Eye (tissue), 1 donor: ENCODE results near the gene STIM1.
A peak's percentile ranks its signal among the peaks of the same experiment; 100 is the strongest.
"Not testable (repeated sequence)": the region's sequence is repeated elsewhere in the genome, so short reads cannot be mapped to it uniquely, and the experiment has no call there.

Experiments
- DNase-seq: peaks from one replicate; pipeline ENCODE4 v3.0.0-alpha.2; 2015

Gene STIM1

DNA sequence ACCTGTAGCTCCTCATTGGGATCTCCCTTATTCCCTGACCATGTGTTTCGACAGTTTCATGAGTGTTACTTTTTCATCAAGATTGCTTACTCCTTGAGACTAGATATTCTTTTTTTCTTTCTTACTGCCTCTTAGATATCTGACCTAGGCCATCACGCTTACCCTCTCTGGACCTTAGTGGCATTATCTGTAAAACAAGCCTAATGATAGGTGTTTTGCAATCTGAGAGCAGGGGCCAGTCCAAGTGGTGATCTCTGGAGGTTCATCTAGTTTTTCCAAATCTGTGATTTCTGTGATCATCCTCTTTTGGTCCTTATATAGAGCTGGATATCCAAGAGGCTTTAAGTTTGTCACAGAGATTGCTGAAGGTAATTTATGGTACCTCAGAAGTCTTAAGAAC, 34.5 kb downstream of the STIM1 start:
- DNase-seq: no peak

DNA sequence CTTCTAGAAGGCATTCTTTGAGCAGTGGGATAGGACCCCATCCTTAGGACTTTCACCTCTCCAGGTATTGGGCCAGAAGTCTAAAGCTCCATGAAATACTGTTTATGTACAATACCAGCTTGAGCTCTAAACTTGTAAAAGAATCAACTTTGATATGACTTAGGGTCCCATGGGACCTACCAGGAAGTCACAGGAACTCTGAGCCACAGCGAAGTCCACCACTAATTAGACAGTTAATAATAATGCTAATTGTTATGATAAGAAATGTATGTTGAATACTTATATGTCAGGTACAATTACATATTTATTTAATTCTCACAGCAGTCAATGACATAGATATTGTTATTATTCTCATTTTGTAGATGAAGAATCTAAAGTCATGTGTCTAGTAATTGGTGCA, 35.3 kb downstream of the STIM1 start:
- no peak for DNase-seq

DNA sequence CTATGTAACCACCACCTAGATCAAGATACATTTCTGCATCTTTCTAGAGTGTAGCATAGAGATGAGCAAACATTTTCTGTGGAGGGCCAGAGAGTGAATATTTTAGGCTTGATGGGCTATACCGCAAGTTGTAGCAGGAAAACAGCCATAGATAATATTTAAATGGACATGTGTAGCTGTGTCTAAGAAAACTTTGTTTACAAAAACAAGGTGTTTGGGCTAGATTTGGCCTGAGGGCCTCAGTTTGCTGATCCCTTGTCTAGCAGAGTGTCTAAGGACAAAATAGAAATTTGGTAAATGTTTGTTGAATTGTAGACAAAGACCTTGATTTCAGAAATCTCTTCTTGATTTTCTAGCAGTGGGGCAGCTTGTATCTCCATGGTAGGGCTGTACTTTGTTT, 36.3 kb downstream of the STIM1 start:
- DNase-seq: no peak

DNA sequence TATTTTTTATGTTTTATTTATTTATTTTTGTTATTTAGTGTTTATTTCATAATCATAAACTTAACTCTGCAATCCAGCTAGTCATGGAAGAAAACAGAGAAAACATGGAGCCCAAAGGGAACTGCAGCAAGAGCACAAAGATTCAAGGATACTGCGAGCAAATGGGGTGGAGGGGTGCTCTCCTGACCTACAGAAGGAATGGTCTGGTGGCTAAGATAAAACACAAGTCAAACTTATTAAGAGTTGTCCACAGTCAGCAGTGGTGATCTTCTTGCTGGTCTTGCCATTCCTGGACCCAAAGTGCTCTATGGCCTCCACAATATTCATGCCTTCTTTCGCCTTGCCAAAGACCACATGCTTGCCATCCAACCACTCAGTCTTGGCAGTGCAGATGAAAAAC, 36.7 kb downstream of the STIM1 start:
- DNase-seq: no peak

DNA sequence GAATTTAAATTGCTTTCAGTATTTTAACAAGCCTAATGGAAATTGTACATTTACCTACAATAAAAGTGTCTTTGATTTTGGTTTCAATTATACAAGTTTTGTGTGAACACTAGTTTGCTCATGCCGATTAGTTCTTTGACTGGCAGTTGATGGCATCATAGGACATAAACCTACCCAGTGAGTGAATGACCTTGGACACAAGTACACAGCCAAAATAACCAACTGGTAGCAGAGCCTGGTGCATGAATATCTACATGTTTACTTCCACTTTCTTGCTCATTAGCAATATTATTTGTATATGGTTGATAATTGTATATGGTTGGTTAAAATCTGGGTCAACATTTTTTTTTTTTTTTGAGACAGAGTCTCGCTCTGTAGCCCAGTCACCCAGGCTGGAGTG, 37.8 kb downstream of the STIM1 start:
- no peak for DNase-seq

DNA sequence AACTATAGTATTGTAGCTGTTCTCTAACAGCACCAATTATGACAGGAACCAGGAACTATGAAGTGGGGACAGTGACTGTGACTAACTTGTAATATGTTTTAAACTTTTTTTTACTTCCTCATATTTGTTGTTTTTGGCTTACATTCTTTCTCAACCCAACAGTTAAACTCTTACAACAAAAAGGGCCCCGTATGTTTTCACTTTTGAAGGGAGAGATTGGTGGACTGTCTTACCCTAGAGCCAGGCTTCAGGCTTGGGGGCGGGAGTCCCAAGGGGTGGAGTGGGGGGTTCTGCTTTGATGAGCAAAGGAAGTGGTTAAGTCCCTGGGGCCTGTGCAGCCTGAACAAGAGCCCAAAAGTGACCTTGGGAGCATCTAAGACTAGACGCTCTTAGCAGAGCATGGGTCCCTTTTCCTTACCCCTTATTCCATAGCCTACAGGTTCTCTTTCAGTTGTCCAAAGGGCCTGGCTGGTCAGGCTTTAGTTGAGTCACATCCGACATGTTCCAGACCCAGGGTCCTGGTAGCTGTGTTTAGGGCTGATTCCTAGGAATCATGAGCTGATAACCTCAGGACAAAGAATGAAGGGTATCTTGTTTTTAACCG, 38.8 kb downstream of the STIM1 start:
- DNase-seq: no peak

DNA sequence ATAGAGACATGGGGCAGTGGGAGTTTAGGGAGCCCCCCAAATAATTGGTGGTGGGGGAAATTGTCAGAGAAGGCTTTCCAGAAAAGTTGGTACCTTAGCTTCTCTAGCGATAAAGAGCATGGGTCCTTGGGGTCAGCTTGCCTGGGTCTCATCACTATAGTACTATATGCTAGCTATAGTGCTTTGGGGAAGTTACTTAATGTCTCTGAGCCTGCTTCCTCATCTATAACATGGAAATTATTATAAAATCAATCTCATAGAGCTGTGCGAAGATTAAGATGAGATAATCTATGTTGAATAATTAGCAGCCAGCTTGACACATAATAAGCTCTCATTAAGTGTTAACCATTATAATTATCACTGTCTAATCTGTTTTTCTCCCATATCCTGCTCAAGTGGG, 41.2 kb downstream of the STIM1 start:
- no peak for DNase-seq

DNA sequence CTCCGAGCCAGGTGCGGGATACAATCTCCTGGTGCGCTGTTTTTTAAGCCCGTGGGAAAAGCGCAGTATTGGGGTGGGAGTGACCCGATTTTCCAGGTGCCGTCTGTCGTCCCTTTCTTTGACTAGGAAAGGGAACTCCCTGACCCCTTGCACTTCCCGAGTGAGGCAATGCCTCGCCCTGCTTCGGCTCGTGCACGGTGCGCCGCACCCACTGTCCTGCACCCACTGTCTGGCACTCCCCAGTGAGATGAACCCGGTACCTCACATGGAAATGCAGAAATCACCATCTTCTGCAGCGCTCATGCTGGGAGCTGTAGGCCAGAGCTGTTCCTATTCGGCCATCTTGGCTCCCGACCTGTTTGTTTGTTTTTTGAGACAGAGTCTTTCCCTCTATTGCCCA, 44.8 kb downstream of the STIM1 start:
- DNase-seq: not testable (repeated sequence)

DNA sequence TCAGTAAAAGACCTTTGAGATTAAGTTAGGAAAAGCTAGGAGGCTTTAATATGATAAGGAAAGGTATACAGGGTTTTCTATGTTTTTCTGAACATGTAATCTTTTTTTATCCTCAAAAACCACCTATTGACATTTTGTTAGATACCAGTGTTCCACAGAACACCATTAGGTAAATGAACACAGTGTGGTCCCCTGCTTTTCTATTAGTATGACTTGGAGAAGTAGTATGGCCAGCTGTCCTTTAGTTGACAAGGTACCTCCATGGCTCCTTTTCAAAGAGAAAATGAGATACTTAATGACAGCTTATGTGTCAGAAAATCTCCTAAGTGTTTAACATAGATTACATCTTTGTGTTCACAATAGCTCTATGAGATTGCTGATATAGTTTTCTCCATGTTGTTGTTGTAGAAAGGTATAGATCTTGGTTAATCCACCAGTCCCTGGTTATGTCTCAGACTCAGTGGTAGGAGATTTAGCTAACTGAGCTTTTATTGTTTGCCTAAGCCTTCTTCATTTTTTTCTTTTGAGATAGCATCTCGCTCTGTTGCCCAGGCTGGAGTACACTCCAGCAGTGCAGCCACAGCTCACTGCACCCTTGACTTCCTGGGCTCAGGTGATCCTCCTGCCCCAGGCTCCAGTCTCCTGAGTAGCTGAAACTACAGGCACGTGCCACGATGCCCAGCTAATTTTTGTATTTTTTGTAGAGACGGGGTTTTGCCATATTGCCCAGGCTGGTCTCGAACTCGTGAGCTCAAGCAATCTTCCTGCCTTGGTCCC, 46.0 kb downstream of the STIM1 start:
- DNase-seq: no peak

DNA sequence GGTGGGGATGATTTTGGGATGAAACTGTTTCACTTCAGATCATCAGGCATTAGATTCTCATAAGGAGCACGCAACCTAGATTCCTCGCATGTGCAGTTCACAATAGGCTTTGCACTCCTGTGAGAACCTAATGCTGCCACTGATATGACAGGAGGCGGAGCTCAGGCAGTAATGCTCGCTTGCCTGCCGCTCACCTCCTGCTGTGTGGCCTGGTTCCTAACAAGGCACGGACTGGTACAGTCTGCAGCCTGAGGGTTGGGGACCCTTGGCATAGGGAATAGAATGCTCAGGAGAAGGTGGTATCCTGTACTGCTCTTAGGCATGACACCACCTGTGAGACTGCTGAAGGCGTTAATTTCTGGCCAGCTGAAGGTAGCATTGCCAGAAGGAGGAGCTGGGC, 47.0 kb downstream of the STIM1 start:
- no peak for DNase-seq

DNA sequence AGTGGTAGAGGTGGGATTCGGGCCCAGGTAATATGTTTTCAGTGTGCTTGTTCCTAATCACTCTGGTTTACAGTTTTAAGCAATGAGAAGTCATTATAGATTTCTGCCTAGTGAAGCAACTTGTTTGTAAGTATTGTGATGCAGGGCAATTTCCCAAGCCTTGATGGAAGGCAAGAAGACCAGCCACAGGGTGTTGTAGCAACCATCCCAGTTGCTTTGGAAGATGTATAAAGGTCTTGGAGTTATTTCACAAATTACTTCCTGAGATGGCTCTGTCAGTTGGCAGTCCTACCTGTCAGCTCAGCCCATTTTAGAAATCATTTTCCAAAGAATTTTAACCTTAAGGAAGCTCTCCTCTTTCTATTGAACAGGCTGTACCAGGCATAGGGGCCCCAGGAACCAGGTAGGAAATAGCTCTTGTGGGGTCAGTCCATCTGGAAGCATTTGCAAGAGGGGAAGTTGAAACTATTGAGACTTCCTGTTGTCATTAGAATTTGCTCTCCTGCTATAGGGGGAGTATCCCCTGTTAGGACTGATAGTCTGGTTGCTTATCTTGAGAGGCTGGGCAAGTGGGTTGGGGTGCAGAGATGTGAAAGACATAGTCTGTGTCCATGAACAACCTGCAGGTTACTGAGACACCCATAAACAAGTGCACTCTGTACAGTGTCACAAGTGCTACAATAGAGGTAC, 47.9 kb downstream of the STIM1 start:
- DNase-seq: no peak

DNA sequence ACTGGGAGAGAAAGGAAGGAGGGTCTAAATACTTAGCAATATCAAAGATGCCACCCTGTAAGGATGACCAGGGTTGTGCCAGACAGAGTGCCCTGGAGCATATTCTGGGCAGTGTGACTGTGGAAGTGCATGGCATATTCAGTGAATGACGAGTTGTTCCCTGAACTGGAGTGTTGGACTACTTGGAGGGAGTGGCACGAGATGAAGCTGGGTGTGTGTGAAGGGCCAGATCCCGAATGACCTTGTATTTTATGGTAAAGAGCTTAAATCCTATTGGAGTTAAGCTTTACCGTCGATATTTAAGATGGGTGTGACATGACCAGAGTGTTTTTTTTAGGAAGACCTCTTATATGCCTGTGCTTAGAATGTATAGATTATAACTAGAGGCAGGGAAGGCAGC, 48.8 kb downstream of the STIM1 start:
- DNase-seq: no peak

DNA sequence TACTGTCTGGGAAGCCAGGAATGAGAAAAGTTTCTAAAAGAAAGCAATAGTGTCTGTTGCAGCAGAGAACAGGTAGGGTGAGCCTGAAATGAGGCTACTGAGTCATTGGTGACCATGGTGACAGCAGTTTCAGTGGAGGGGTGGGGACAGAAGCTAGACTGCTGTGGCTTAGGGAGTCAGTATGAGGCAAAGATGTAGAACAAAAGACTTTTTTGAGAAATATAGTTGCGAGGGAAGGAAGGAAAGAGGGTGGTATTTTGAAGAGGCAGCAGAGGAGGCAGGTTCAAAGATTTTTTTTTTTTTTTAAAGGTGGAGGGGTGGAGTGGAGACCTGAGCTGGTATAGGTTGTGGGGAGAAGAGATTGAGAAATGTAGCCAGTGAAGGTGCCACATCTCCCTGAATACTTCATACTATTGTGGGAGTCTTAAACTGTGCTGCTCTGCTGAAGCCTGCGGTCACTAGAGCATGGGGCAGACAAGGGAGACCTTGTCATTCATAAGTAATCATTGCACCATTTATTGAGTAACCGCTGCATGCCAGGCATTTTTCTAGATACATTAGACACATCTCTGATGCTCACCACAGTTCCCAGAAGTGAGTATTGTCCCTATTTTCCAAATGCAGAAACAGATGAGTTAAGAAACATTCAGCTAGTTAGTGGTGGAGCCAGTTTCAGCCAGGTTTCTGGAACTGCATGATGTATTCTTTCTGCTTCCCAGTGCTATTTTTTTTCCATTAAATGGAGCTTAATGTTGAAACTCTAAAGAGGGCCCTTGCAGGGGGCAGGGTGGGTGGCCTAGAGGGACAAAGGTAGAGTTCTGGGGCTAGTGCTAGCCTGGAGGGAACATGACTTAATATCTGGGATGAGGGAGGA, 49.9 kb downstream of the STIM1 start:
- peak; percentile 19 for DNase-seq

DNA sequence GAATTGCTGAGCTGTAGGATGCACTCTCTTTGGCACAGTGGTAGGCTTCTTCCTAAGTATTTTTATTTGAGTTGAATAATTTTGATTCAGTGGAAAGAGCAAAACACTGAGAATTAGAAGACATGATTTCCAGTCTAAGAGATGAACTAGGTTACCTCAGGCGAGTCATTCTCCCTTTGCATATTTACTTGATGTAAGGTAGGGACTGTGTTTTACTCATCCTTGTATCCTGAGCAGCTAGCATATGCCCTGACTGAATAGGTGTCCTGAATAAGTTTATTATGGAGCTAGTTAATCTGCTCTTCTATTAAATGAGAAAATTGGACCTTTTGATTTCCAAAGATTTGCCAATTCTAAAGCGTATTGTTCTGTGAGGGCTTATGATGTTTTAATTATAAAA, 50.7 kb downstream of the STIM1 start:
- DNase-seq: no peak

DNA sequence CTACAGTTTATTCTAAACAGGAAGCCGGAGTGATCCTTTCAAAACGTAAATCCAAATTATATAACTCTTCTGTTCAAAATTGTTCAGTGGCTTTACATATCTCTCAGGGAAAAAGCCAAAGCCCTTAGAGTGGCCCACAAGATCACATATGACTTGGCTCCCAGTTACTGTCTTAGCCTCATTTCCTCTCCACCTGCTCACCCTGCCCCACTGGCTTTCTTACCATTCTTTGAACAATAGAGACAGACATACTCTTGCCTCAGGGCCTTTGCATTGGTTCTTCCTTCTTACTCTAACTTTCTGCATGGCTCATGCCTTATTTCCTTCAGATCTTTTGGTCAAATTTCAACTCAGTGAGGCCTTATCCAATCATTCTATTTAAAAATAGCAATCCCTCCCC, 52.1 kb downstream of the STIM1 start:
- DNase-seq: no peak

DNA sequence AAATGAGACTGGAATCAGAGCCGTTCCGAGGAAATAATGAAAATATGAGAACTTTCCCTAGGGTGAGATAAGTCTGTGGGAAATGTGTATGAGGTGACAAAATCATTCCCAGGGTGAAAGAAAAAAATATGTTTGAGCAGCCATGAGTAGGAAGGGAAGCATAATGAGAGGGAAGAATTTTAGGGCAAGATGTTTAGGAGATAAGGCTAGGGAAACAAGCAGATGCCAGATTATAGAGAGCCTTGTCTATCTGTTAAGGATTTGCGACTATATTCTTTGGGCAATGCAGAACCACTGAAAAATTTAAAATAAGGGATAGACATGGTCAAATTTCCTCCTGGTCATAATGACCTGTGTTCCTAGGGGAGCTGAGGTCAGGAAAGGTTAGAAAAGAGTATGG, 54.4 kb downstream of the STIM1 start:
- no peak for DNase-seq

DNA sequence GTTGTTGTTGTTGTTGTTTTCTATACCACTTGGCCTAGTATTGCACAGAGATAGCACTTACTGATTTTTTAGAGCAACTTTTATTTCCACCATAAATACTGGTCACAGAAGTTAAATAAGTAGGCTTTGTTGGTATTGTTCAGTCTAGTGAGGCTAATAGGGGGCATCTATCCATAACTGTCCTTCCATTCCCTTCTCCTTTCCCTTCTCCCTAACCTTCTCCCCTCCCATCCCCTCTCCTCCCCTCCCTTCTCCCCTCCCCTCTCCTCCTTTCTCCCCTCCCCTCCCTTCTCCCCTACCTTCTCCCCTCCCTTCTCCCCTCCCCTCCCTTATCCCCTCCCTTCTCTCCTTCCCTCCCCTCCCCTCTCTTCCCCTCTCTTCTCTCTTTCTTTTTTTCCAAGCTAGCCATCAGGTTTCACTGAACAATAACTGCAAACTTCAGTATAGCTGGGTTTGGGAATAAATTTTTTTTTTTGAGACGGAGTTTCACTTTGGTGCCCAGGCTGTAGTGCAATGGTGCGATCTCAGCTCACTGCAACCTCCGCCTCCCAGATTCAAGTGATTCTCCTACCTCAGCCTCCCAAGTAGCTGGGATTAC, 56.5 kb downstream of the STIM1 start:
- no peak for DNase-seq

DNA sequence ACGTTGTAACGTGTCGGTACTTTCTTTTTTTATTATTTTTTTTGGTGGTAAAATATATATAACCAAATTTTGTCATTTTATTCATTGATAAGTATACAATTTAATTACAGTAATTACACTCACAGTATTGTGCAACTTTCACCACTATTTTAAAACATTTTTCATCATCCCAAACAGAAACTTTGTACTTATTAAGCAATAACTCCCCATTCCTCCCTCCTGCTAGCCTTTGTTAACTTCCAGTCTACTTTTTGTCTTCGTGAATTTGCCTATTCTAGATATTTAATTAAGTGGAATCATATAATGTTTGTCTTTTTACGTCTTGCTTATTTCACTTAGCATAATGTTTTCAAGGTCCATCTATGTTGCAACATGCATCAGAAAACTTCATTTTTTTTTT, 58.5 kb downstream of the STIM1 start:
- no peak for DNase-seq

DNA sequence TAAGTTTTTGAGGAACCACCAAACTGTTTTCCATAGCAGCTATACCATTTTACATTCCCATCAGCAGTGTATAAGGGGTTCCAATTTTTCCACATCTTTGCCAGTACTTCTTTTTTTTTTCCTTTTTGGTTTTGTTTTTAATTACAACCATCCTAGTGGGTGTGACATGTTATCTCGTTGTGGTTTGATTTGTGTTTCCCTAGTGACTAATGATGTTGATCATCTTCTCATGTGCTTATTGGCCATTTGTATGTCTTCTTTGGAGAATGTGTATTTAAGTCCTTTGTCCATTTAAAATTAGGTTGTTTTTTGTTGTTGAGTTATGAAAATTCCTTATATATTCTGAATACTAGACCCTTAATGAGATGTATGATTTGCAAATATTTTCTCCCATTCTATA, 59.3 kb downstream of the STIM1 start:
- DNase-seq: no peak

DNA sequence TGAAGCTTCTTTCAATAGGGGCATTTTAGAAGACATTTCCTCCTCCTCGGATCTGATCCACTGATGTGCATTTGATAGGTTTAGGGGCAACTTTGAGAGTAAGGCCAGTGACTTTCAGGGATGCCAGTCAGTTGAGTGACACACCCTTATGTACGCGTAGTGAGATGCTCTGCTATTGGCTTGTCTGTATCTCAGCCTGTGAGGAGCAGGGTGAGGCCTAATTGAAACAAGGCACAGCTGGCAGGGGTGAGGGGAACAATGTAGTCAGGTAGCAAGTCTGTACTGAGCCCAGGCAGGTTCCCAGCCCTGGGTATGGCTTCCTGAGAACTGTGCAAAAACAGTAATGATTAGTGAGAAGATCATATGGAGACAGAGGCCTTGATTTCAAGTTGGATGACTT, 61.5 kb downstream of the STIM1 start:
- no peak for DNase-seq

DNA sequence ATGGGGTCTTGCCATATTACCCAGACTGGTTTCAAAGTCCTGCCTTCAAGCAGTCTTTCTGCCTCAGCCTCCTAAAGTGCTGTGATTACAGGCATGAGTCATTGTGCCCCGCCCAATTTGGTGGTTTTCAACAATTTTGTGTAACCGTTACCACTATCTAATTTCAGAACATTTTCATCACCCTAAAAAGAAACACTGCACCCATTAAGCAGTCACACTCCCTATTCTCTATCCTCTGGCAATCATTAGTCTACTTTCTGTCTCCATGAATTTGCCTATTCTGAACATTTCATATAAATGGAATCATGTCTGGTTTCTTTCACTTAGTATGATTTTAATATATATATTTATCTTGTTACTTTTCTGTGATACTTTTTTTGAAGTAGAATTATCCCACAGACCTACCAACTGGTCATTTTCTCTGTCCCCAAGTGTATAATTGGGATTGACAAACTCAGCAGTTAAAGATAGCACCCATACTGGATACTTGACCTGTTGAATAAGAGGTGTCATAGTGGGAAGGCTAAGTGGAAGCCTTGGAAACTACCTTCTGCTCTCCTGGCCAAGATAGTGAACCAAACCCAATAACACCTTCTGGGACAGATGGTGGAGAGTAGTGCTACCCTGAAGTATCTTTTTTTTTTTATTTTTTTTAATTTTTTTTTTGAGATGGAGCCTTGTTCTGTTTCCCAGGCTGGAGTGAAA, 64.8 kb downstream of the STIM1 start:
- DNase-seq: no peak

DNA sequence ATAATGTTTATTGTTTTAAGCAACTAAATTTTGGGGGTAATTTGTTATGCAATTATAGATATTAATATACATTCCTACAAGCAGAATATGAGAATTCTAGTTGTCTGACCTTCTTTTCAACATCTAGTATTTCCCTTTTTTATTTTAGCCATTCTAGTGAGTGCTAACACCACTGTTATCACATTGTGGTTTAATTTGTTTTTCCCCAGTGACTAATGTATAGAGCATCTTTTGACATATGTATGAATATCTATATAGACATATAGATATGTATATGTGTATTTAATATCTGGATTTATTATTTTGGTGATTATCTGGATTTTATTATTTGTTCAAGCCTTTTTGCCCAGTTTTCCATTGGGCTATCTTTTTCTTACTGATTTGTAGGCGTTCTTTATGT, 66.6 kb downstream of the STIM1 start:
- no peak for DNase-seq
